ENCODE data around the gene FOXP1.

DNA sequence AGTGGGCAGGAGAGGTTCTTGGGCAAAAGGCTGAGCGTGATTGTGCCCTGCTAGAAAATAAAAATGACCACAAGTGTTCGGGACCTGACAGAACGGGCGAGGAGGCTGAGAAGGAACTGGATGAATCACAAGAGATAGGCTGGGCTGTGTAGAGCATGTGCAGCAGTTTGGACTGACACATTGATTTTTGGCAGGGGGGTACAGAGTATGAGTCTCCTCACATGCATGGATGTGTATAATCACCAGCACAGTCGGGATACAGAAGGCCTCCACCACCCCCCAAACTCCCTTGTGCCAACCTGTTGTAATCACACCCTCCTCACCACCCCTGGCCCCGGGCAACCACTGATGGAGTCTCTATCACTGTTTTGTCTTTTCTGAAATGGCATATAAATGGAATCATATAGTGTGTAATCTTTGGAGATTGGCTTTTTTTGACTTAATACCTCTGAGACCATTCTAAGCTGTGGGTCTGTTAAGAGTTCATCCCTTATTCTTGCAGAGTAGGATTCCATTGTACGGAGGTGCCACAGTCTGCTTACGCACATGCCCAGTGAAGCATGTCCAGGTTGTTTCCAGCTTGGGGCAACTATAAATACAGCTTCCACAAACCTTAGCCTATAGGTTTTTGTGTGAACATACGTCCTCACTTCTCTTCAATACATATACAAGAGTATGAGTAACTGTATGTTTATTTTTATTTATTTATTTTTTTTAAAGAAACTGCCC lies 438.8 kb downstream of the FOXP1 start:
- TF ChIP-seq CTCF (IDR thresholded peaks at IDR 0.05), result no peak
- TF ChIP-seq POLR2AphosphoS5 (IDR thresholded peaks at IDR 0.05), result no peak

Measured in esophagus muscularis mucosa (tissue), 3 donors.